H9 (cell line): ENCODE measurements around the gene ACAD8. TPM values are rescaled to one million over a fixed set of nuclear protein-coding genes. Genes with fewer than 3 reads are reported as not detected.
"Not testable (repeated sequence)": the region's sequence is repeated elsewhere in the genome, so short reads cannot be mapped to it uniquely, and the experiment has no call there.

Experiments used
- DNase-seq: peaks from one replicate; pipeline ENCODE4 v3.0.0-alpha.2; 2017
- H2AFZ ChIP-seq: one replicate; pipeline ENCODE4 v1.6.1; 2013; ENCODE audit warnings: mild to moderate bottlenecking, low read length, control low read depth, moderate library complexity
- H2AK5ac ChIP-seq: 2 replicates; pipeline ENCODE4 v1.6.1; 2013; ENCODE audit warnings: low read length, control low read depth, mixed read lengths; ENCODE audit not compliant: insufficient read length
- H2BK120ac ChIP-seq: one replicate; pipeline ENCODE4 v1.6.1; 2013; ENCODE audit warnings: low read depth, mild to moderate bottlenecking, low read length, control low read depth, inconsistent platforms; ENCODE audit not compliant: poor library complexity, severe bottlenecking
- H2BK12ac ChIP-seq: 2 replicates; pipeline ENCODE4 v1.6.1; 2013; ENCODE audit warnings: low read length, control low read depth, mixed read lengths, low read depth; ENCODE audit not compliant: insufficient read length
- H2BK15ac ChIP-seq: 2 replicates; pipeline ENCODE4 v1.6.1; 2013; ENCODE audit warnings: low read depth, low read length, control low read depth
- H2BK20ac ChIP-seq: one replicate; pipeline ENCODE4 v1.6.1; 2013; ENCODE audit warnings: low read depth, mild to moderate bottlenecking, low read length, control low read depth, inconsistent platforms; ENCODE audit not compliant: poor library complexity, severe bottlenecking
- H2BK5ac ChIP-seq: 2 replicates; pipeline ENCODE4 v1.6.1; 2013; ENCODE audit warnings: low read length, control low read depth, mixed read lengths; ENCODE audit not compliant: insufficient read length
- H3K14ac ChIP-seq: 2 replicates; pipeline ENCODE4 v1.6.1; 2013; ENCODE audit warnings: low read length, control low read depth; ENCODE audit not compliant: insufficient read depth
- H3K18ac ChIP-seq: 2 replicates; pipeline ENCODE4 v1.6.1; 2013; ENCODE audit warnings: low read depth, mild to moderate bottlenecking, mixed read lengths, low read length, control low read depth; ENCODE audit not compliant: insufficient read length
- H3K23ac ChIP-seq: 2 replicates; pipeline ENCODE4 v1.6.1; 2013; ENCODE audit warnings: low read length, control low read depth, mixed read lengths, low read depth; ENCODE audit not compliant: insufficient read length
- H3K23me2 ChIP-seq: 2 replicates; pipeline ENCODE4 v1.6.1; 2013; ENCODE audit warnings: low read depth, mild to moderate bottlenecking, mixed read lengths, low read length, control low read depth; ENCODE audit not compliant: insufficient read length, poor library complexity, severe bottlenecking
- H3K27ac ChIP-seq: 2 replicates; pipeline ENCODE4 v1.5.1; 2013; ENCODE audit warnings: low read length, control low read depth, mixed read lengths, low read depth; ENCODE audit not compliant: insufficient read length
- H3K27me3 ChIP-seq: 2 replicates; pipeline ENCODE4 v1.6.1; 2013; ENCODE audit warnings: low read length, control low read depth, inconsistent platforms; ENCODE audit not compliant: insufficient read depth
- H3K4ac ChIP-seq: 2 replicates; pipeline ENCODE4 v1.6.1; 2013; ENCODE audit warnings: low read depth, mild to moderate bottlenecking, control low read depth, inconsistent platforms, low read length, moderate library complexity
- H3K4me1 ChIP-seq: 2 replicates; pipeline ENCODE4 v1.6.1; 2013; ENCODE audit warnings: low read length, control low read depth, inconsistent platforms; ENCODE audit not compliant: insufficient read depth
- H3K4me2 ChIP-seq: 2 replicates; pipeline ENCODE4 v1.6.1; 2013; ENCODE audit warnings: low read length, control low read depth, mixed read lengths; ENCODE audit not compliant: insufficient read length, insufficient read depth
- H3K56ac ChIP-seq: 2 replicates; pipeline ENCODE4 v1.6.1; 2013; ENCODE audit warnings: low read depth, mild to moderate bottlenecking, mixed read lengths, low read length, control low read depth; ENCODE audit not compliant: insufficient read length
- H3K79me1 ChIP-seq: 2 replicates; pipeline ENCODE4 v1.6.1; 2013; ENCODE audit warnings: low read depth, mild to moderate bottlenecking, moderate library complexity, low read length, control low read depth, inconsistent platforms; ENCODE audit not compliant: insufficient read depth, poor library complexity, severe bottlenecking
- H3K79me2 ChIP-seq: 2 replicates; pipeline ENCODE4 v1.6.1; 2013; ENCODE audit warnings: low read length, control low read depth, inconsistent platforms; ENCODE audit not compliant: insufficient read depth
- H3K9ac ChIP-seq: 2 replicates; pipeline ENCODE4 v1.6.1; 2013; ENCODE audit warnings: low read length, control low read depth, mixed read lengths; ENCODE audit not compliant: insufficient read length; ENCODE audit errors: extremely low read depth
- H3K9me3 ChIP-seq: one replicate; pipeline ENCODE4 v1.6.1; 2013; ENCODE audit warnings: low read depth, low read length, inconsistent platforms; ENCODE audit not compliant: control insufficient read depth
- H3T11ph ChIP-seq: one replicate; pipeline ENCODE4 v1.6.1; 2013; ENCODE audit warnings: mild to moderate bottlenecking, low read length, control low read depth, inconsistent platforms
- H4K20me1 ChIP-seq: one replicate; pipeline ENCODE4 v1.6.1; 2013; ENCODE audit not compliant: control insufficient read depth, insufficient read length, insufficient read depth
- H4K5ac ChIP-seq: 2 replicates; pipeline ENCODE4 v1.6.1; 2013; ENCODE audit warnings: low read depth, mild to moderate bottlenecking, mixed read lengths, low read length, control low read depth; ENCODE audit not compliant: insufficient read length
- H4K8ac ChIP-seq: replicated peaks from 2 replicates; pipeline ENCODE4 v1.6.1; 2013; ENCODE audit warnings: low read length, control low read depth, mixed read lengths, low read depth; ENCODE audit not compliant: insufficient read length
- H4K91ac ChIP-seq: 2 replicates; pipeline ENCODE4 v1.6.1; 2013; ENCODE audit warnings: low read depth, mild to moderate bottlenecking, moderate library complexity, mixed read lengths, low read length, control low read depth; ENCODE audit not compliant: insufficient read length
- H3K27ac Mint-ChIP-seq, 3 experiments: 2 replicates in 2 of 3; 3 replicates in 1 of 3; pipeline ENCODE4 v1.8.0; 2020 to 2021; ENCODE audit warnings: mixed read lengths in 3 of 3, mild to moderate bottlenecking in 1 of 3, moderate library complexity in 1 of 3
- H3K27me3 Mint-ChIP-seq: 2 replicates; pipeline ENCODE4 v1.8.0; 2021; ENCODE audit warnings: low read depth, mild to moderate bottlenecking, moderate library complexity, mixed read lengths
- H3K36me3 Mint-ChIP-seq, 3 experiments: 2 replicates in 2 of 3; 3 replicates in 1 of 3; pipeline ENCODE4 v1.8.0; 2020 to 2021; ENCODE audit warnings: low read depth in 3 of 3, mixed read lengths in 3 of 3; ENCODE audit not compliant: insufficient read depth in 1 of 3
- H3K4me1 Mint-ChIP-seq, 2 experiments: 2 replicates each; pipeline ENCODE4 v1.8.0; 2020; ENCODE audit warnings: mixed read lengths in 2 of 2
- H3K4me3 Mint-ChIP-seq, 2 experiments: 2 replicates in 1 of 2; 3 replicates in 1 of 2; pipeline ENCODE4 v1.8.0; 2020 to 2021; ENCODE audit warnings: mild to moderate bottlenecking in 2 of 2, mixed read lengths in 2 of 2, moderate library complexity in 1 of 2
- H3K9me3 Mint-ChIP-seq, 2 experiments: 2 replicates in 1 of 2; 3 replicates in 1 of 2; pipeline ENCODE4 v1.8.0; 2020; ENCODE audit warnings: mild to moderate bottlenecking in 2 of 2, mixed read lengths in 2 of 2, moderate library complexity in 1 of 2
- WGBS: extraction: QIAGEN DNeasy Blood & Tissue Kit; methylation state at CpG from one replicate; pipeline ENCODE4 v1.1.7; 2013; ENCODE audit warnings: missing lambda C conversion rate, low lambda C conversion rate, mixed read lengths; ENCODE audit not compliant: insufficient read length; ENCODE audit errors: extremely low coverage; 5-methylcytosine and 5-hydroxymethylcytosine counted together
- total RNA-seq: library from RNA; stranded (reverse); gene quantifications from 2 replicates; pipeline ENCODE4 v1.2.1, GENCODE V29; 2021
- TF ChIP-seq, protein P1 (sequence below): fragments of 200-600 bp; sonication (generic); conservative IDR thresholded peaks from 3 replicates; pipeline ENCODE4 v1.8.0; 2021; ENCODE audit warnings: antibody characterized with exemption, mild to moderate bottlenecking

Gene ACAD8
- total RNA-seq, 1 experiment from 2014 or later = 46.8 TPM

GRCh38 chr11:134283461-134284230 is 30.3 kb downstream of the ACAD8 start:
- H3K79me1 ChIP-seq = no peaks in the 10 kb centered on the region
- H2BK20ac ChIP-seq = no peak overlapping the region
- H3K4me1 Mint-ChIP-seq = peaks cover 4% of the 10 kb centered on the region in 2 experiments; a peak in 1 of 4 replicates
- H3K9ac ChIP-seq = no peak overlapping the region
- no peak overlapping the region for H3K4me2 ChIP-seq
- H3K9me3 Mint-ChIP-seq = peaks cover 0 to 1% of the 10 kb centered on the region in 2 experiments; a peak in 2 of 5 replicates
- H3K9me3 ChIP-seq = no peaks in the 10 kb centered on the region
- H2BK120ac ChIP-seq = no peak overlapping the region
- TF ChIP-seq, protein P1, sequence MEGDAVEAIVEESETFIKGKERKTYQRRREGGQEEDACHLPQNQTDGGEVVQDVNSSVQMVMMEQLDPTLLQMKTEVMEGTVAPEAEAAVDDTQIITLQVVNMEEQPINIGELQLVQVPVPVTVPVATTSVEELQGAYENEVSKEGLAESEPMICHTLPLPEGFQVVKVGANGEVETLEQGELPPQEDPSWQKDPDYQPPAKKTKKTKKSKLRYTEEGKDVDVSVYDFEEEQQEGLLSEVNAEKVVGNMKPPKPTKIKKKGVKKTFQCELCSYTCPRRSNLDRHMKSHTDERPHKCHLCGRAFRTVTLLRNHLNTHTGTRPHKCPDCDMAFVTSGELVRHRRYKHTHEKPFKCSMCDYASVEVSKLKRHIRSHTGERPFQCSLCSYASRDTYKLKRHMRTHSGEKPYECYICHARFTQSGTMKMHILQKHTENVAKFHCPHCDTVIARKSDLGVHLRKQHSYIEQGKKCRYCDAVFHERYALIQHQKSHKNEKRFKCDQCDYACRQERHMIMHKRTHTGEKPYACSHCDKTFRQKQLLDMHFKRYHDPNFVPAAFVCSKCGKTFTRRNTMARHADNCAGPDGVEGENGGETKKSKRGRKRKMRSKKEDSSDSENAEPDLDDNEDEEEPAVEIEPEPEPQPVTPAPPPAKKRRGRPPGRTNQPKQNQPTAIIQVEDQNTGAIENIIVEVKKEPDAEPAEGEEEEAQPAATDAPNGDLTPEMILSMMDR = no peak
- H4K91ac ChIP-seq = no peak overlapping the region
- no peak overlapping the region for H4K5ac ChIP-seq
- H3K4me1 ChIP-seq = no peaks in the 10 kb centered on the region
- H3K4me3 Mint-ChIP-seq = no peak overlapping the region
- no peak overlapping the region for H2AFZ ChIP-seq
- no CpG with 5 or more reads among the region's 16 CpGs for WGBS
- H3K23ac ChIP-seq = no peak overlapping the region
- H2BK15ac ChIP-seq = no peak overlapping the region
- no peak overlapping the region for H3K56ac ChIP-seq
- no peak overlapping the region for H3K27ac Mint-ChIP-seq
- no peak overlapping the region for H2BK12ac ChIP-seq
- no peak for DNase-seq
- no peaks in the 10 kb centered on the region for H3K23me2 ChIP-seq
- no peaks in the 10 kb centered on the region for H4K20me1 ChIP-seq
- H4K8ac ChIP-seq = no peak overlapping the region
- H3K14ac ChIP-seq = no peak overlapping the region
- no peak overlapping the region for H2AK5ac ChIP-seq
- H3T11ph ChIP-seq = no peak overlapping the region
- no peaks in the 10 kb centered on the region for H3K27me3 ChIP-seq
- no peak overlapping the region for H3K4ac ChIP-seq
- H3K18ac ChIP-seq = no peak overlapping the region
- no peak overlapping the region for H2BK5ac ChIP-seq
- H3K27ac ChIP-seq = no peak overlapping the region
- no peaks in the 10 kb centered on the region for H3K79me2 ChIP-seq
- H3K36me3 Mint-ChIP-seq = peaks cover 26 to 40% (median 27%) of the 10 kb centered on the region in 3 experiments
- no peaks in the 10 kb centered on the region; the same call in 1 of the 2 replicates for H3K27me3 Mint-ChIP-seq

- not testable (repeated sequence) for H3K79me1 ChIP-seq, H3K4ac ChIP-seq, H3K4me1 Mint-ChIP-seq, H2BK120ac ChIP-seq, H3K9ac ChIP-seq, H3K23me2 ChIP-seq, H2BK5ac ChIP-seq, H3T11ph ChIP-seq, H4K91ac ChIP-seq, H3K27ac Mint-ChIP-seq, H3K4me2 ChIP-seq, H2BK15ac ChIP-seq, H3K79me2 ChIP-seq, H3K4me3 Mint-ChIP-seq, H3K27me3 ChIP-seq, H3K14ac ChIP-seq, H3K27me3 Mint-ChIP-seq, H2BK20ac ChIP-seq, H3K23ac ChIP-seq, H2AK5ac ChIP-seq, H3K56ac ChIP-seq, H4K20me1 ChIP-seq, H2AFZ ChIP-seq, H2BK12ac ChIP-seq, H4K8ac ChIP-seq, H3K18ac ChIP-seq, H3K4me1 ChIP-seq, DNase-seq, H3K9me3 Mint-ChIP-seq, H3K9me3 ChIP-seq, H4K5ac ChIP-seq, H3K27ac ChIP-seq
- WGBS = no CpG with 5 or more reads among the region's 5 CpGs
- H3K36me3 Mint-ChIP-seq = peaks cover 24 to 42% (median 25%) of the 10 kb centered on the region in 3 experiments
Measured at GRCh38 chr11:134284349-134284748, 31.0 kb downstream of the ACAD8 start.
